Prostate gland (tissue), 2 donors: Measurements from ENCODE around the gene PTDSS2. TPM values are rescaled to one million over a fixed set of nuclear protein-coding genes. Genes with fewer than 3 reads are reported as not detected.

Experiments used
- DNase-seq: peaks from one replicate; pipeline ENCODE4 v3.0.0-alpha.2; 2019; ENCODE audit warnings: low spot score
- H3K27ac ChIP-seq, 2 donors: fragments of 200-600 bp; sonication (generic); 2 replicates each; pipeline ENCODE4 v1.5.1; 2017 to 2019
- H3K27me3 ChIP-seq: fragments of 200-600 bp; sonication (generic); replicated peaks from 2 replicates; pipeline ENCODE4 v1.5.1; 2019; ENCODE audit not compliant: insufficient read depth
- H3K36me3 ChIP-seq, 2 donors: fragments of 200-600 bp; sonication (generic); 1 replicate in 1 of 2; 2 replicates in 1 of 2; pipeline versions ENCODE4 v1.5.1 to v1.8.1; 2017 to 2019
- H3K4me1 ChIP-seq: fragments of 200-600 bp; sonication (generic); replicated peaks from 2 replicates; pipeline ENCODE4 v1.5.1; 2019
- H3K4me3 ChIP-seq, 2 donors: fragments of 200-600 bp; sonication (generic); 2 replicates each; pipeline ENCODE4 v1.5.1; 2017 to 2019
- H3K9me3 ChIP-seq: fragments of 200-600 bp; sonication (generic); 2 replicates; pipeline ENCODE4 v1.5.1; 2017
- POLR2A ChIP-seq: fragments of 450-650 bp; IDR thresholded peaks from one replicate; pipeline ENCODE4 v1.6.1; 2016; ENCODE audit warnings: antibody characterized with exemption, mild to moderate bottlenecking
- POLR2AphosphoS5 ChIP-seq: sonication (generic); formaldehyde crosslinking; IDR thresholded peaks from one replicate; pipeline ENCODE4 v1.6.1; 2017; ENCODE audit warnings: antibody characterized with exemption
- WGBS: methylation state at CpG from one replicate; pipeline ENCODE4 v1.1.5; 2018; 5-methylcytosine and 5-hydroxymethylcytosine counted together
- intact Hi-C: fragments of 100-400 bp; cut with DNase I; formaldehyde crosslinking; loops from one replicate; pipeline ENCODE4 v1.14.2; 2022
- total RNA-seq, 2 donors: library from RNA; depleted of rRNA; stranded (reverse); fragments of >200 nt; gene quantifications; one replicate each; pipeline ENCODE4 v1.1.0, GENCODE V29; 2016
- TF ChIP-seq, protein P1 (sequence below), 4 experiments: fragments of 200-600 bp in 2 of 4; fragments of 450-650 bp in 2 of 4; sonication (generic) in 2 of 4; IDR thresholded peaks; 1 replicate in 3 of 4; 2 replicates in 1 of 4; pipeline ENCODE4 v1.5.1; 2016 to 2019; ENCODE audit warnings: antibody characterized with exemption in 4 of 4, mild to moderate bottlenecking in 2 of 4, moderate library complexity in 2 of 4

PTDSS2 gene
- total RNA-seq, 2 donors from 2014 or later, result 46.3 to 50.3 TPM

DNA sequence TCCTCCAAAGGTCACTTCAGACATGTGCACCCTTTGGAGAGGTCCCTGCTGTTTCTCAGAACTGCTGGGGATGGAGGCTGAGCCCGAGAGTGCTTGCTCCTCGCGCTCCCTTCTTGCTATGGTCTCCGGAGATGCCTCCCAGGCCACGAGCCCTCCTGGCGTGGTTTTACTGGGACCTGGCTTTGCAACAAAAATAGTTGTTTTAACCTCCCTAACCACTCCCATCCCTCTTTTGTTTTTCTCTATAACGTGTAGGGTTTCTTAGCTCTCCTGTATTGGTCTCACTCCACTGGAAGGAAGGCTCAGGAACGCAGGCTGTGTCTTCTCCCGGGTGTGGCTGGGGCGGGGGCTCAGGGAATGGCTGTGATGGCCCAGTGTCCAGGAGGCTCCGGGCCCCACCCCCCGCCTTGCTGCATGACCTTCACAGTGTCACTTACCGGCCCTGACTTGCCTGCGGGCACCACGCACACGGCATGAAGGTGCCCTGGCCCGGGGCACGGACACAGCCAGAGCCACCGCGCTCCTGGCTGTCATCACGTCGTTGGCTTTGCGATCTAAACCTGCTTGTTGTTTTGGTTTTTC, 5.6 kb downstream of the PTDSS2 start:
- Histone ChIP-seq H3K27ac (no peak overlapping the region), H3K36me3 (no peaks in the 10 kb centered on the region)
- no peak for TF ChIP-seq POLR2A
- no peak for TF ChIP-seq POLR2AphosphoS5
- TF ChIP-seq, protein P1, sequence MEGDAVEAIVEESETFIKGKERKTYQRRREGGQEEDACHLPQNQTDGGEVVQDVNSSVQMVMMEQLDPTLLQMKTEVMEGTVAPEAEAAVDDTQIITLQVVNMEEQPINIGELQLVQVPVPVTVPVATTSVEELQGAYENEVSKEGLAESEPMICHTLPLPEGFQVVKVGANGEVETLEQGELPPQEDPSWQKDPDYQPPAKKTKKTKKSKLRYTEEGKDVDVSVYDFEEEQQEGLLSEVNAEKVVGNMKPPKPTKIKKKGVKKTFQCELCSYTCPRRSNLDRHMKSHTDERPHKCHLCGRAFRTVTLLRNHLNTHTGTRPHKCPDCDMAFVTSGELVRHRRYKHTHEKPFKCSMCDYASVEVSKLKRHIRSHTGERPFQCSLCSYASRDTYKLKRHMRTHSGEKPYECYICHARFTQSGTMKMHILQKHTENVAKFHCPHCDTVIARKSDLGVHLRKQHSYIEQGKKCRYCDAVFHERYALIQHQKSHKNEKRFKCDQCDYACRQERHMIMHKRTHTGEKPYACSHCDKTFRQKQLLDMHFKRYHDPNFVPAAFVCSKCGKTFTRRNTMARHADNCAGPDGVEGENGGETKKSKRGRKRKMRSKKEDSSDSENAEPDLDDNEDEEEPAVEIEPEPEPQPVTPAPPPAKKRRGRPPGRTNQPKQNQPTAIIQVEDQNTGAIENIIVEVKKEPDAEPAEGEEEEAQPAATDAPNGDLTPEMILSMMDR (IDR thresholded peaks at IDR 0.05), result no peak

DNA sequence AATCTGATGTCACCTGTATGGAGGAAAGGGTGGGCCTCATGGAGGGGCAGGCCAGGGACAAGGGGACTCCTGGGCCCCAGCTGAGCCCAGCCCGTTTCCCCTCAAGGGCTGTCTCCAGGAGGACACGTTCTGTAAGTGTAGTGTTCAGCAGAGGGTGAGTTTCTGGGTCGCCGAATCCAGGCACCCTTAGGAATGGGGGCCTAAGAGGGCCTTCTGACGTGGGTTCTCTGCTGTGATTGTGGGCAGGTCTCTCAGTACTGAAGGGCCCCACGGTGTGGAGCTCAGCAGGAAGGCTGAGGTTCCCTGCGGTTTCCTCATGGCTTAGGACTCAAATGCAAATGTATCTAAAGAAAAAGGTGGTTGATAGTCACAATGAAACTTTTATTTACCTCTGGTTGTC, 6.5 kb downstream of the PTDSS2 start:
- no peaks in the 10 kb centered on the region for H3K36me3 ChIP-seq
- 82% methylated on average over 7 of the region's 7 CpGs for WGBS
- TF ChIP-seq POLR2AphosphoS5 (no peak), POLR2A (no peak)
- TF ChIP-seq, protein P1 (IDR thresholded peaks at IDR 0.05), result no peak
- H3K4me1 ChIP-seq, result peaks cover 2% of the 10 kb centered on the region
- H3K27ac ChIP-seq, result no peak overlapping the region
- no peaks in the 10 kb centered on the region for H3K27me3 ChIP-seq
- H3K4me3 ChIP-seq, result no peak overlapping the region
- intact Hi-C loops, result no loop called here
- no peaks in the 10 kb centered on the region for H3K9me3 ChIP-seq
- no peak for DNase-seq

More for the DNA sequence above, 5.6 kb downstream of the PTDSS2 start:
- Histone ChIP-seq H3K4me3 (no peak overlapping the region), H3K4me1 (peaks cover 3% of the 10 kb centered on the region), H3K27me3 (no peaks in the 10 kb centered on the region), H3K9me3 (no peaks in the 10 kb centered on the region)
- DNase-seq, result no peak
- WGBS, result 73% methylated on average over 23 of the region's 23 CpGs
- intact Hi-C loops, result no loop called here

DNA sequence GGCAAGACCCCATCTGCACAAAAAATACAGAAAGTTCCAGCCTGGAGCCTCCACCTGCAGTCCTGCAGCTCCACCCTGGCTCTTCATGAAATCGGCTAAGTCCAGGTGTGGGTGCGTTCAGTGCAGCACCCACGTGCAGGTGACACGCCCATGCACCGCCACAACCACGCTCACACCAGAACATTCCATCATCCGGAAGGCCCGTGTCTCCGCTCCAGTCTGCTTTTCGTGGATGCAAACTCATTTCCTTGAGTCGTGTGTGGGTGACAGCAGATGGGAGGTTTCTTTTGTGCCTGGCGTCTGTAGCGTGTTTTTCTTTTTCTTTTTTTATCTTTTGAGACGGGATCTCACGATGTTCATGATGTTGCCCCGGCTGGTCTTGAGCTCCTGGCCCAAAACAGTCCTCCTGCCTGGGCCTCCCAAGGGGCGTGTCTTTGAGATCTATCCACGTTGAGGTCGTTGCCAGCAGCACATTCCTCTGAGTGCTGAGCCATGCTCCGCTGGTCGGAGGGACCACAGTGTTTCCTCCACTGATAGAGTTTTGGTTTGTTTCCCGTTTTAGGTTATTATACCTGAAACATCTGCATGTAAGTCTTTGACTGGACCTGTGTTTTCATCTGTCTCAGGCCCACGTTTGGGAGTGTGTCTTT, 7.2 kb downstream of the PTDSS2 start:
- Histone ChIP-seq H3K27ac (no peak overlapping the region), H3K4me1 (no peaks in the 10 kb centered on the region), H3K27me3 (no peaks in the 10 kb centered on the region), H3K4me3 (no peak overlapping the region), H3K36me3 (no peaks in the 10 kb centered on the region), H3K9me3 (no peaks in the 10 kb centered on the region)
- 77% methylated on average over 23 of the region's 23 CpGs for WGBS
- no peak for DNase-seq
- TF ChIP-seq, protein P1 (IDR thresholded peaks at IDR 0.05), result no peak
- TF ChIP-seq POLR2A (no peak), POLR2AphosphoS5 (no peak)
- intact Hi-C loops, result no loop called here

DNA sequence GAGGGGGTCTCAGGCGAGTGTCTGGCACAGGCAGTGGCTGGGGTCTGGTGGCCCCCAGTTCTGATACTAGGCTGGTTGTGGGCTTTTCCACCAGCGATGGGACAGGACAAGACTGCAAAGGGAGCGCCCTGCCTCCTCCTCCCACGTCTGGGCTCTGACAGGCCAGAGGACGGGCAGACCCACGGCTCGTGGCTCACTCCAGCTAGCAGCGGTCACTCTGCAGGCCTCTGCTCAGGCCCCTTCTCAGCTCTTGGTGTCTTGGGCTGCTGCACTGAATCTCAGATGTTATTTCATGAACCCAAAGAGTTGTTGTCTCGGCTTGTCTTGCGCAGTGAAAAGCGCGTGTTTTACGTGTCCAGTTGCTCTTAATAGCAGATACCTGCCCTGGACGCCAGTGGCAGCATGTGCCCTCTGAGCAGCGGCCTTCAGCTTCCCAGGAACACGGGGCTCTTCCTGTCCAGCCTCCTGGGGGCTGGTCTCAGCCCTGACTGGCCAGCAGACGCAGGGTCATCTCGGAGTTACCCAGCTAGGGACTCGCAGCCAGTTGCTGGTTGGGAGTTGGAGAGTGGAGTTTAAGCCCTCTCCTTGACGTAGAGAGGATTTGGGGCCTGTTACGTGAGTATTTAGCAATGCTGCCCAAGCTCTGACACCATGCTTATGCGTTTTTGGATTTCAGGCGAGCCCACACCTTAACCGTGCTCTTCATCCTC, 9.6 kb downstream of the PTDSS2 start:
- intact Hi-C loops, result no loop called here
- Histone ChIP-seq H3K9me3 (no peaks in the 10 kb centered on the region), H3K27ac (no peak overlapping the region), H3K36me3 (no peaks in the 10 kb centered on the region), H3K4me1 (no peaks in the 10 kb centered on the region), H3K27me3 (no peaks in the 10 kb centered on the region), H3K4me3 (no peak overlapping the region)
- 93% methylated on average over 24 of the region's 24 CpGs for WGBS
- DNase-seq, result no peak
- TF ChIP-seq POLR2A (no peak), POLR2AphosphoS5 (no peak)
- TF ChIP-seq, protein P1 (IDR thresholded peaks at IDR 0.05), result no peak
